Vein endothelial cell (primary cell): ENCODE measurements around the gene TMSB10. TPM values are rescaled to one million over a fixed set of nuclear protein-coding genes. Genes with fewer than 3 reads are reported as not detected.

Source experiments
- total RNA-seq: library from RNA; depleted of rRNA; stranded (reverse); fragments of >200 nt; gene quantifications from 2 replicates; pipeline ENCODE4 v1.2.3, GENCODE V29; 2012

Gene TMSB10
- total RNA-seq = 4,776 and 6,210 TPM in 2 replicates

DNA sequence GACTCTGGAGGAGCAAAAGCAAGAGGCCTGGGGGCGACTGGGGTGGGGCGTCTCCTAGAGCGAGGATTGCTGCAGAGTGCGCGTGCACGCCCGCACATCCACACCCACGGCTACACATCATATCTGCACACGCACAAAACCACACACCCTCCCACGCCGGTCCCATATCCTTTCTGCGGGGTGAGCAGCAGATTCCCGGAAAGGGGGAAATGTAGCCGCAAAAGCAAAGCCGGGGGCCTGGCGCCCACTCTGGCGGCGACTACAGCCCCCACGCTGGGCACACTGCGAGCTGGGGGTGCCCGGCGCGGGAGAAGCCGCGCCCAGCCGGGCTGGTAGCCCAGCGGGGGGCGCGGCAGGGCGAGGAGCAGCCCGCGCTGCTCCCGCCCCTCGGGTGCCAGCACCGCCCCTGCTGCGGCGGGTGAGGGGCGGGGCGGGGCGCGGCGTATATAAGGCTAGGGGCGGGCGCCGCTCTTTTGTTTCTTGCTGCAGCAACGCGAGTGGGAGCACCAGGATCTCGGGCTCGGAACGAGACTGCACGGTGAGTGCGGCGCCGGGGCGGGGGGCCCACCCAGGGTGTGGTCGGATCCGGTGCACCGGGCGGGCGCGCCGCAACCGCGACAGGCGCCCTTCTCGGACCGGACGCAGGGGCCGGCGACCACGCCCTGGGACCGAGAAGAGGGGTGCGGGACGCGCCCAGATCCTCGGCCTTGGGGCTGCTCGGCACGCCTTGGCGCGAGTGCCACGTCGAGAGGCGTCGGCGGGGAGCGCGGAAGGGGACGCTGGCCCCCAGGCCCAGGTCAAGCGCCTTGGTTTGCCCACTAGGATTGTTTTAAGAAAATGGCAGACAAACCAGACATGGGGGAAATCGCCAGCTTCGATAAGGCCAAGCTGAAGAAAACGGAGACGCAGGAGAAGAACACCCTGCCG, at the start of gene TMSB10:
Gene TMSB10, plus strand, starts transcription at position 476 of the 927 bp plus-strand sequence.

DNA sequence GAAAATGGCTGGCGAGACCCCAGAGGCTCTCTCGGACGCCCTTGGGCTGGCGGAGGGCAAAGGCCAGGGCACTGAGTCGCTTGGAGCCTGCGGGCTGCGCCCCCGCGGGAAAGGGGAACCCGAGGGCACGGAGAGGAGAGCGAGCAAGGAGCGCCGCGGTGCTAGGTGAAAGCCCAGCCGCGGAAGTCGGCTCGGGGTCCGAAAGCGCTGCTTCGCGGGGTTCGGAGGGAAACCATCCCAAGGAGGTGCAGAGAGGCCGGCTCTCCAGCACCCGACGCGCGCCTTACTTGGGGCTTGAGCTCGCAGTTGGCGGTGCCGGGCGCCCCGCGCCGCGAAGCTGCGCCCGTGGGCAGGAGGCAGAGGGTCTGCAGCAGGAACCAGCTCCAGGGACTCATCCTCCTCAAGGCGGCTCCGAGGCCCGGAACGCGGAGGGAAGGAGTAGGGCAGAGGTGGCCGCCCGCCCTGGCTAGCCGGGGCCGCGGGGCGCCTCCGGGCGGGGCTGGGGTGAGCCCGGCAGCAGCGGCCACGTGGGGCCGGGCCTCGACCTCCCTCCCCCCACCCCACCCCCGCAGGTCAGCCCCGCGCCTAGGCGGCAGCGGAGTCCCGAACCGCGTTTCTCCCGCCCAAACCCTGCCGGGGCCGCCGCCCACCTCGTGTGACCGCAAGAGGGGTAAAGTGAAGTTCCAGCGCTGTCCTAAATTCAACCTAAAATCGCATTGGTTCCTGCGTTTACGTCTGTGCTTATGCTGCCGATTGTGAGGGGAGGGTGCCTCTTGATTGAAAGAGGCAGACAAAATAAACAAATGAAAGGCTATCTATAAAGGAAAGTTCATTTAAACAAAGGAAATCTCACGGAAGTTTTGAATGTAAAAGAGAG, 24.6 kb upstream of the TMSB10 start, which contains the start of gene TRABD2A:
Gene TRABD2A, minus strand, starts transcription at position 440 of the 877 bp plus-strand sequence. Its CDS starts 45 bp downstream, at position 395.

Other genes starting within 250 kb of the TMSB10 start
- gene TRABD2A, start 24.6 kb upstream of the TMSB10 start, total RNA-seq = 1.1 and 2.0 TPM in 2 replicates
- gene KCMF1, start 65.5 kb downstream of the TMSB10 start, total RNA-seq = 65.0 and 102 TPM in 2 replicates
- 6.2 and 8.3 TPM in 2 replicates for gene TCF7L1, start 227.7 kb downstream of the TMSB10 start, total RNA-seq